Measurements from ENCODE around the gene RDH5.

RDH5 gene

DNA sequence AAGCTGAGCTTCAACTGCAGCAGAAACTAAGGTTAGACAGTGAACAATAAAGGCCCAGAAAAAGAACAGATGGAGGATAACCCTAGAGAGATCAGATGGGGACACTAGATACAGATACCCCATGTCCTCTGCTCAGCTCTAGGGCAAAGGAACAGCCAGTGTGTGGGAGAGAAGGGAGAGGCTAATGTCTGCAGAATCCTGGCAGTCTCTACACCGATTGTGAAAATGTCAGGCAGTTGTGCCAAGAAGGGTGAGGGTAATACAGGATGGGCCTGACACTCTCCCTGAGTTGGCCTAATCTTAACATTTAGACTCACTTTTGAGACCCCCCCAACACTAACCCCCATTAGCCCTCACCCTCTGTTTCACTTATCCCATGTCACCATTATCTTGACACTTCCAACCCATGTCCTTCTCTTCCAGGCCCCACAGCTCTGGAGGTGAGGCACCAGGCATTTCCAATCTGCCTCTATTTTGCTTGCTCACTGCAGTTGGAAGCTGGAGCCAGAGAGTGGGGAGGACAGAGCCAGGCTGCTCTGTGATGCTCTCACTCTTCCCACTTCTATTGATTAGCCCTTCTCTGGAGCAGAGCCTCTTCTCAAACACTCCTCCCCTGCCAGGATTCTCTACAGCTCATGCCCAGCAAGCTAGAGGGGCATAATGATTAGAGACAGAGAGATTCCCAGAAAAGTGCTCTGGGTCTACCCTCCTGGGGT, 7.3 kb upstream of the RDH5 start:
- no peaks in the 10 kb centered on the region for H3K36me3 ChIP-seq (replicated peaks)
- no peaks in the 10 kb centered on the region for H3K9me3 ChIP-seq
- H3K4me3 ChIP-seq, result no peak overlapping the region
- no peak for DNase-seq (ENCODE audit: low spot score in 2 of 2)
- in situ Hi-C loops (cut with MboI; ENCODE audit: low sequenced_read_pairs), result no loop called here
- H3K4me1 ChIP-seq, result peaks cover 16% of the 10 kb centered on the region
- peaks cover 25% of the 10 kb centered on the region for H3K27me3 ChIP-seq (ENCODE audit: low read depth)

DNA sequence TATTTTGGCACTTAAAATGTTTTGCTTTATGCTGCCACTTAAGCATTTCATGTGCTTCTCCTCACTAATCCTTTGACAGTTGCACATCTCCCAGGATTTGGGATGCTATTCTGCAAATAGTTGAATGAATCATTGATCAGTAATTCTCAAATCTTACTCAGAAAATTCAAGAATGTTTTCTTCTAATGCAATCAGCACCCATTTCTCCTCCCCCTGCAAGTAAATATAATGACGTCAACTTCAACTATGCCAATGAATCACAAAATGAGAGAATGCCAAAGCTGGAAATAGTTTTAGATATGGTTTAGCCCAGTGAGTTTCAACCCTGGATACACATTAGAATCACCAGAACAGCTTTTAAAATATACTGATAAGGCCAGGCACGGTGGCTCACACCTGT, 6.5 kb upstream of the RDH5 start:
- in situ Hi-C loops (cut with MboI; ENCODE audit: low sequenced_read_pairs), result no loop called here
- no peak for DNase-seq (ENCODE audit: low spot score in 2 of 2)

DNA sequence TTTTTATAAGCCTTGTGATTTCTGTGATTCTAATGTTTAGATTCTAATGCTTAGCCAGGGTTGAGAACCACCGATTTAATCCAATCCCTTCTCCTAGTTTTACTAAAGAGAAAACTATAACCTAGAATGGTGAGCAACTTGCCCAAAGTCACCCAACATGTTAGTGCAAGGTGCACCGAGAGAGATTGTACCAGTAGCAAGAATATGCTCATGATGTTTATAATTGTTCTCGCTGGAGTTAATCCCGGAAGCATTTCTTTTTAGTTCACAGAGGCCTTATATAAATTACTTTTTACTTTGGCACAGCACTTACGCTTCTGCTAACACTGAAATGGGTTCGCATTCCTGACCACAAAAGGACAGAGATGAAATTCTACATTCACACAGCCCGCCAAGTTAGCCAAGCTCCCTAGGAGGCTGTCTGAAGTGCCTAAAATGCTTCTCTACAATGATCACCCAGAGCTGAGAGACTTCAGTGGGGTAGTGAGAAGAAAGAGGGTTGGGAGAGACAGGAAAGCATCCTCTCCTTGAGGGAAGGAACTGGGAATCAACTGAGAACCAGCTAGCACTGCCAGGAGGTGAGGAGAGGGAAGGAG, 4.9 kb upstream of the RDH5 start:
- H3K9me3 ChIP-seq, result no peaks in the 10 kb centered on the region
- no peak for DNase-seq (ENCODE audit: low spot score in 2 of 2)
- H3K27me3 ChIP-seq (ENCODE audit: low read depth), result peaks cover 4% of the 10 kb centered on the region; the same call in 1 of the 2 replicates
- H3K4me3 ChIP-seq, result peak overlapping the region; percentile 70
- in situ Hi-C loops (cut with MboI; ENCODE audit: low sequenced_read_pairs), result no loop called here
- peaks cover 17% of the 10 kb centered on the region for H3K4me1 ChIP-seq
- no peaks in the 10 kb centered on the region for H3K36me3 ChIP-seq (replicated peaks)

More for the DNA sequence above, 6.5 kb upstream of the RDH5 start:
- no peak overlapping the region for H3K4me3 ChIP-seq
- no peaks in the 10 kb centered on the region for H3K9me3 ChIP-seq
- peaks cover 17% of the 10 kb centered on the region for H3K4me1 ChIP-seq
- peaks cover 17% of the 10 kb centered on the region for H3K27me3 ChIP-seq (ENCODE audit: low read depth)
- H3K36me3 ChIP-seq (replicated peaks), result no peaks in the 10 kb centered on the region

- no peaks in the 10 kb centered on the region for H3K36me3 ChIP-seq (replicated peaks)
- DNase-seq (ENCODE audit: low spot score in 2 of 2), result peak; percentile 84 to 97
- in situ Hi-C loops (cut with MboI; ENCODE audit: low sequenced_read_pairs), result no loop called here
- peaks cover 17% of the 10 kb centered on the region for H3K4me1 ChIP-seq
- H3K9me3 ChIP-seq, result no peaks in the 10 kb centered on the region
- H3K4me3 ChIP-seq, result peak within 1 kb of the TSS; percentile 70
- H3K27me3 ChIP-seq (ENCODE audit: low read depth), result peaks cover 4% of the 10 kb centered on the region; the same call in 1 of the 2 replicates
Measured at GRCh38 chr12:55715833-55716581, 4.2 kb upstream of the RDH5 start, which contains the start of gene BLOC1S1. Gene BLOC1S1 (plus strand): TSS chr12:55716046. CDS start chr12:55716052, 6 bp downstream.

- DNase-seq (ENCODE audit: low spot score in 2 of 2), result no peak
- no peaks in the 10 kb centered on the region for H3K36me3 ChIP-seq (replicated peaks)
- peak overlapping the region; percentile 70 for H3K4me3 ChIP-seq
- no peaks in the 10 kb centered on the region for H3K9me3 ChIP-seq
- in situ Hi-C loops (cut with MboI; ENCODE audit: low sequenced_read_pairs), result no loop called here
- peaks cover 17% of the 10 kb centered on the region for H3K4me1 ChIP-seq
- H3K27me3 ChIP-seq (ENCODE audit: low read depth), result peaks cover 1% of the 10 kb centered on the region; the same call in 1 of the 2 replicates
Measured at GRCh38 chr12:55716582-55716957, 3.6 kb upstream of the RDH5 start.

- DNase-seq (ENCODE audit: low spot score in 2 of 2), result no peak
- peak overlapping the region; percentile 70 for H3K4me3 ChIP-seq
- no peaks in the 10 kb centered on the region for H3K9me3 ChIP-seq
- peaks cover 17% of the 10 kb centered on the region for H3K4me1 ChIP-seq
- no peaks in the 10 kb centered on the region for H3K36me3 ChIP-seq (replicated peaks)
- in situ Hi-C loops (cut with MboI; ENCODE audit: low sequenced_read_pairs), result no loop called here
- no peaks in the 10 kb centered on the region for H3K27me3 ChIP-seq (ENCODE audit: low read depth)
Measured at GRCh38 chr12:55717011-55718007, 2.9 kb upstream of the RDH5 start.

DNA sequence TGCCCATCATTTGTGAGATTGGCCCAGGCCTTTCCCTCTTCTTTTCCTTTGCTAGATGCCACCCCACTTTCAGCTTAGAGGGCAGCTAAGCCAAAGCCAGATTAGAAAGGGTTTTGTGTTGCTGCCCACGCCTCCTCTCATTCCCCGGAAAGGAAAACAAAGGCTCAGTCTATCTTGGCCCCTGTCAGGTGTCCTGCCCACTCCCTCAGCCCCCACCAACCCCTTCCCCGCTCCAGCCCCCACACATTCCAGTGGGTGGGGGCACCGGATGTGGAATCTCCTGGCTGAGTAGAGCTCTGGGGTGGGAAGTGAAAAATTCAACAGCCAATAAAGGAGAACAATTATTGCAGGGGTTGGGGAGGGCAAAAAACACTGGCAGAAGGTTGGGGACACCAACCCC, 2.2 kb upstream of the RDH5 start:
- Histone ChIP-seq H3K4me3 (no peak overlapping the region), H3K4me1 (peaks cover 17% of the 10 kb centered on the region), H3K9me3 (no peaks in the 10 kb centered on the region), H3K36me3 (replicated peaks) (no peaks in the 10 kb centered on the region), H3K27me3 (ENCODE audit: low read depth) (no peaks in the 10 kb centered on the region)
- in situ Hi-C loops (cut with MboI; ENCODE audit: low sequenced_read_pairs), result no loop called here
- no peak for DNase-seq (ENCODE audit: low spot score in 2 of 2)

DNA sequence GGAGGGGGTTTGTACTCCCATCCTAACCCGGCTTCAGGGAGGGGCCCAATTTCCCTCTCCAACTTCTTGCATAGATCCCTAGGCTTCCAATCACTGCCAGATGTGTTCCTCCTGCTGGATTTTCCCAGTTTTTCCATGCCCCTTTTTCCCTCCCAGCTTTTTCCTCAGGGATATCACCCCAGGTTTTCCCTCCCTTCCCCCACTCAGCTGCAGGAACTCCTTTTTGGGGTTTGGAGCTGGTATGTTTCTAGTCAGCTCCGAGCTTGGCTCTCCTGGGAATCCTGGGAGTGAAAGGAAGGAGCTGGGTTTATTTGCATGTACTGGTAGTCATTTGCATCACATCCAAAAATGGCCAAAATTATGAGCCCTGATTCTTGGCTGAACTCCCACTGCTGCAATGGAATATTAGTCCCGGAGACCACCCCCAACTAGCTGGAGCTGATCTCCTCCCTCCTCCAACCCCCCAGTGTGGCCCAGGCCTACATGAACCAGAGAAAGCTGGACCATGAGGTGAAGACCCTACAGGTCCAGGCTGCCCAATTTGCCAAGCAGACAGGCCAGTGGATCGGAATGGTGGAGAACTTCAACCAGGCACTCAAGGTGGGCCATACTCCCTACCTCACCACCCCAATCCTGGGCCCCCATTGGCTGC, 1.4 kb upstream of the RDH5 start:
- H3K36me3 ChIP-seq (replicated peaks), result peaks cover 6% of the 10 kb centered on the region
- H3K27me3 ChIP-seq (ENCODE audit: low read depth), result no peaks in the 10 kb centered on the region
- DNase-seq (ENCODE audit: low spot score in 2 of 2), result no peak
- in situ Hi-C loops (cut with MboI; ENCODE audit: low sequenced_read_pairs), result no loop called here
- peaks cover 17% of the 10 kb centered on the region for H3K4me1 ChIP-seq
- H3K4me3 ChIP-seq, result no peak overlapping the region
- no peaks in the 10 kb centered on the region for H3K9me3 ChIP-seq

DNA sequence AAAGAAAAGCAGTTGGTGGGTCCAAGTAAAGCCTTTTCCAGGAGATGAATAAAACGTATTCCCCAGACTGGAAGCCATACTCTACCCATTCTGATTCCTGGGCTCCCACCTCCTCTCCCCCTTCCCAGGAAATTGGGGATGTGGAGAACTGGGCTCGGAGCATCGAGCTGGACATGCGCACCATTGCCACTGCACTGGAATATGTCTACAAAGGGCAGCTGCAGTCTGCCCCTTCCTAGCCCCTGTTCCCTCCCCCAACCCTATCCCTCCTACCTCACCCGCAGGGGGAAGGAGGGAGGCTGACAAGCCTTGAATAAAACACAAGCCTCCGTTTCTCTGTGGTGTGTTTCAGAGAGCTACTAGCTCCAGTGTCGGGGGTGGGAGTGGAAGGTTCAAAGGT, 822 bp upstream of the RDH5 start:
- Histone ChIP-seq H3K4me1 (peaks cover 17% of the 10 kb centered on the region), H3K9me3 (no peaks in the 10 kb centered on the region), H3K4me3 (no peak overlapping the region), H3K36me3 (replicated peaks) (peaks cover 12% of the 10 kb centered on the region), H3K27me3 (ENCODE audit: low read depth) (no peaks in the 10 kb centered on the region)
- in situ Hi-C loops (cut with MboI; ENCODE audit: low sequenced_read_pairs), result no loop called here
- no peak for DNase-seq (ENCODE audit: low spot score in 2 of 2)

DNA sequence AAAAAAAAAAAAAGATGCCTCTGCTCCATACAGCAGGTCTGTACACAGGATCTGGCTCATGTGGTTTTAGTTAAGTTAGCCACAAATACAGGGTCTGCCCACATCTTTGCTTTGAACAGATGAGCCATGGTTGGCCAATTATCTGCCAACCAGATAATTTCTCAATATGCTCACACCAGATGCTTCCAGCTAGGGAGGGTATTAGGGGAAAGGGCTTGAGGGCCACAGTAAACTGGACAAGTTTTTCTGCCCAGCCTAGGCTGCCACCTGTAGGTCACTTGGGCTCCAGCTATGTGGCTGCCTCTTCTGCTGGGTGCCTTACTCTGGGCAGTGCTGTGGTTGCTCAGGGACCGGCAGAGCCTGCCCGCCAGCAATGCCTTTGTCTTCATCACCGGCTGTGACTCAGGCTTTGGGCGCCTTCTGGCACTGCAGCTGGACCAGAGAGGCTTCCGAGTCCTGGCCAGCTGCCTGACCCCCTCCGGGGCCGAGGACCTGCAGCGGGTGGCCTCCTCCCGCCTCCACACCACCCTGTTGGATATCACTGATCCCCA, 776 bp downstream of the RDH5 start:
- H3K4me3 ChIP-seq, result no peak overlapping the region
- H3K4me1 ChIP-seq, result peaks cover 12% of the 10 kb centered on the region
- no peaks in the 10 kb centered on the region for H3K9me3 ChIP-seq
- no peaks in the 10 kb centered on the region for H3K27me3 ChIP-seq (ENCODE audit: low read depth)
- DNase-seq (ENCODE audit: low spot score in 2 of 2), result no peak
- in situ Hi-C loops (cut with MboI; ENCODE audit: low sequenced_read_pairs), result no loop called here
- peaks cover 27% of the 10 kb centered on the region for H3K36me3 ChIP-seq (replicated peaks)

DNA sequence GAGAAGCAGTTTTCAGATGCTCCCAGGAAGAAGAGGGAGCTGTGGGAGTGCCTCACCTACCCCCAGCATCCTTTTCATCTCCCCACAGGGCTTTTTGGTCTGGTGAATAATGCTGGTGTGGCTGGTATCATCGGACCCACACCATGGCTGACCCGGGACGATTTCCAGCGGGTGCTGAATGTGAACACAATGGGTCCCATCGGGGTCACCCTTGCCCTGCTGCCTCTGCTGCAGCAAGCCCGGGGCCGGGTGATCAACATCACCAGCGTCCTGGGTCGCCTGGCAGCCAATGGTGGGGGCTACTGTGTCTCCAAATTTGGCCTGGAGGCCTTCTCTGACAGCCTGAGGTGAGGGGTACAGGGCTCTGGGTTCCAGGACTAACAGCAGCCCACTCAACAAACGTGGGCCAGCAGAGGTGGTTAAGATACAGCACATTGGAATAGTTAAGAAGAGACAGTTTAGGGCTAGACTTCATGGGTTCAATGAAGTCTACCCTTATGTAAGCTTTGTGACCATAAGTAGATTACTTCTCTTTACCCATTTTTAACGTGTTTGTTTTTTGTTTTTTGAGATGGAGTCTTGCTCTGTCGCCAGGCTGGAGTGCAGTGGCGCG, 1.5 kb downstream of the RDH5 start:
- H3K9me3 ChIP-seq, result no peaks in the 10 kb centered on the region
- peaks cover 32% of the 10 kb centered on the region for H3K36me3 ChIP-seq (replicated peaks)
- H3K4me1 ChIP-seq, result peaks cover 12% of the 10 kb centered on the region
- H3K27me3 ChIP-seq (ENCODE audit: low read depth), result no peaks in the 10 kb centered on the region
- no peak overlapping the region for H3K4me3 ChIP-seq
- DNase-seq (ENCODE audit: low spot score in 2 of 2), result no peak
- in situ Hi-C loops (cut with MboI; ENCODE audit: low sequenced_read_pairs), result no loop called here

DNA sequence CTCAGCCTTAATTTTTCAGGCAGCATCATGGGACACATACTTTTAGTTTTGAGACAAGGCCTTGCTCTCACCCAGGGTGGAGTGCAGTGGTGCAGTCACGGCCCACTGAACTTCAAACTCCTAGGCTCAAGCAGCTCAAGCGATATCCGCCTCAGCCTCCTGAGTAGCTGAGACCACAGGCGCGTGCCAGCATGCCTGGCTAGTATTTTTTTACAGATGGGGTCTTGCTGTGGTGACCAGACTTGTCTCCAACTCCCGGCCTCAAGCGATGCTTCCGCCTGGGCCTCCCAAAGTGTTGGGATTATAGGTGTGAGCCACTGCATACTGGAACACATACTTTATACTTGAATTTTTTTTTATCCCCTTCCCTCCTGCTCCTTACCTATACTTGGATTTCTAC, 2.8 kb downstream of the RDH5 start:
- H3K27me3 ChIP-seq (ENCODE audit: low read depth), result no peaks in the 10 kb centered on the region
- peaks cover 39% of the 10 kb centered on the region for H3K36me3 ChIP-seq (replicated peaks)
- no peak for DNase-seq (ENCODE audit: low spot score in 2 of 2)
- no peak overlapping the region for H3K4me3 ChIP-seq
- in situ Hi-C loops (cut with MboI; ENCODE audit: low sequenced_read_pairs), result no loop called here
- no peaks in the 10 kb centered on the region for H3K9me3 ChIP-seq
- H3K4me1 ChIP-seq, result peaks cover 3% of the 10 kb centered on the region; the same call in 1 of the 2 replicates

All from HAP-1 (cell line).